GM12892 (cell line): ENCODE measurements around the gene NCAPD3.

Source experiments
- DNase-seq: peaks from one replicate; pipeline ENCODE4 v3.0.0; 2011; ENCODE audit not compliant: insufficient read length
- FAIRE-seq: peaks from 2 replicates; lab custom pipeline; 2011; peaks lifted over from hg19 to GRCh38; lab: Jason Lieb, UNC
- POLR2A ChIP-seq: IDR thresholded peaks from 2 replicates; pipeline ENCODE4 v1.6.1; 2011; ENCODE audit warnings: low read depth, low read length, control low read depth
- POLR2AphosphoS5 ChIP-seq: IDR thresholded peaks from 2 replicates; pipeline ENCODE4 v1.6.1; 2011; ENCODE audit warnings: low read depth, low read length, control low read depth
- TAF1 ChIP-seq: IDR thresholded peaks from 2 replicates; pipeline ENCODE4 v1.6.1; 2011; ENCODE audit warnings: low read depth, mild to moderate bottlenecking, control low read depth, low read length, borderline replicate concordance

NCAPD3 gene

DNA sequence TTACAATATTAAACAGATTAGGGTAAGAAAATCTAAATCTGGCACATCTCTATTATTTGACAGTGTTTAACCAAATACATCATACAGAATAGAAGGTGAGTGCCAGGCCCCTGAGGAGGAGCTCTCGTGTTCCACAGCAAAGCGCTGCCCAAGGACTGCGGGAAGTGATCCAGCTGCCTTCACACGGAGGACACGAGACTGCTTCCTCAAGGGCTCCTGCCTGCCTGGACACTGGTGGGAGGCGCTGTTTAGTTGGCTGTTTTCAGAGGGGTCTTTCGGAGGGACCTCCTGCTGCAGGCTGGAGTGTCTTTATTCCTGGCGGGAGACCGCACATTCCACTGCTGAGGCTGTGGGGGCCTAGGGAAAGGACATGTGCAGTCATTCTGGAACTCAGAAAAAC lies 71.1 kb downstream of the NCAPD3 start:
- FAIRE-seq = no peak
- DNase-seq = no peak
- TF ChIP-seq POLR2A = no peak
- no peak for TF ChIP-seq TAF1
- TF ChIP-seq POLR2AphosphoS5 = no peak

DNA sequence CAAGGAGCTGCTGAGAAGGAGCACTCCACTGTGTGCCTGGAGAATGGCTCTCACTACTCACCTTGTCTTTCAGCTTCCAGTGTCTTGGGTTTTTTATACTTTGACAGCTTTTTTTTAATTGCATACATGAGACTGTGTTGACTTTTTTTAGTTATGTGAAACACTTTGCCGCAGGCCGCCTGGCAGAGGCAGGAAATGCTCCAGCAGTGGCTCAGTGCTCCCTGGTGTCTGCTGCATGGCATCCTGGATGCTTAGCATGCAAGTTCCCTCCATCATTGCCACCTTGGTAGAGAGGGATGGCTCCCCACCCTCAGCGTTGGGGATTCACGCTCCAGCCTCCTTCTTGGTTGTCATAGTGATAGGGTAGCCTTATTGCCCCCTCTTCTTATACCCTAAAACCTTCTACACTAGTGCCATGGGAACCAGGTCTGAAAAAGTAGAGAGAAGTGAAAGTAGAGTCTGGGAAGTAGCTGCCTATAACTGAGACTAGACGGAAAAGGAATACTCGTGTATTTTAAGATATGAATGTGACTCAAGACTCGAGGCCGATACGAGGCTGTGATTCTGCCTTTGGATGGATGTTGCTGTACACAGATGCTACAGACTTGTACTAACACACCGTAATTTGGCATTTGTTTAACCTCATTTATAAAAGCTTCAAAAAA lies 72.6 kb downstream of the NCAPD3 start:
- DNase-seq = no peak
- no peak for TF ChIP-seq POLR2A
- no peak for TF ChIP-seq POLR2AphosphoS5

DNA sequence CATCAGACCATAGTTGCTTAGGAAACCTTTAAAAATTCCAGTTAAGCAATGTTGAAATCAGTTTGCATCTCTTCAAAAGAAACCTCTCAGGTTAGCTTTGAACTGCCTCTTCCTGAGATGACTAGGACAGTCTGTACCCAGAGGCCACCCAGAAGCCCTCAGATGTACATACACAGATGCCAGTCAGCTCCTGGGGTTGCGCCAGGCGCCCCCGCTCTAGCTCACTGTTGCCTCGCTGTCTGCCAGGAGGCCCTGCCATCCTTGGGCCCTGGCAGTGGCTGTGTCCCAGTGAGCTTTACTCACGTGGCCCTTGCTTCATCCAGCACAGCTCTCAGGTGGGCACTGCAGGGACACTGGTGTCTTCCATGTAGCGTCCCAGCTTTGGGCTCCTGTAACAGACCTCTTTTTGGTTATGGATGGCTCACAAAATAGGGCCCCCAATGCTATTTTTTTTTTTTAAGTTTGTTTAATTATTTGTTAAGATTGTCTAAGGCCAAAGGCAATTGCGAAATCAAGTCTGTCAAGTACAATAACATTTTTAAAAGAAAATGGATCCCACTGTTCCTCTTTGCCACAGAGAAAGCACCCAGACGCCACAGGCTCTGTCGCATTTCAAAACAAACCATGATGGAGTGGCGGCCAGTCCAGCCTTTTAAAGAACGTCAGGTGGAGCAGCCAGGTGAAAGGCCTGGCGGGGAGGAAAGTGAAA lies 73.4 kb downstream of the NCAPD3 start:
- FAIRE-seq = no peak
- DNase-seq = no peak
- no peak for TF ChIP-seq POLR2A
- no peak for TF ChIP-seq POLR2AphosphoS5
- no peak for TF ChIP-seq TAF1

More for the DNA sequence above, 72.6 kb downstream of the NCAPD3 start:
- FAIRE-seq = no peak

DNA sequence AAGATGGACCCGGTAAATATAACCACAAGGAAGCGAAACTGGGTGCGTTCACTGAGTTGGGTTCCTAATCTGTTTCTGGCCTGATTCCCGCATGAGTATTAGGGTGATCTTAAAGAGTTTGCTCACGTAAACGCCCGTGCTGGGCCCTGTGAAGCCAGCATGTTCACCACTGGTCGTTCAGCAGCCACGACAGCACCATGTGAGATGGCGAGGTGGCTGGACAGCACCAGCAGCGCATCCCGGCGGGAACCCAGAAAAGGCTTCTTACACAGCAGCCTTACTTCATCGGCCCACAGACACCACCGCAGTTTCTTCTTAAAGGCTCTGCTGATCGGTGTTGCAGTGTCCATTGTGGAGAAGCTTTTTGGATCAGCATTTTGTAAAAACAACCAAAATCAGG lies 74.4 kb downstream of the NCAPD3 start:
- DNase-seq (no peak), FAIRE-seq (no peak)
- TF ChIP-seq POLR2A (no peak), POLR2AphosphoS5 (no peak), TAF1 (no peak)

DNA sequence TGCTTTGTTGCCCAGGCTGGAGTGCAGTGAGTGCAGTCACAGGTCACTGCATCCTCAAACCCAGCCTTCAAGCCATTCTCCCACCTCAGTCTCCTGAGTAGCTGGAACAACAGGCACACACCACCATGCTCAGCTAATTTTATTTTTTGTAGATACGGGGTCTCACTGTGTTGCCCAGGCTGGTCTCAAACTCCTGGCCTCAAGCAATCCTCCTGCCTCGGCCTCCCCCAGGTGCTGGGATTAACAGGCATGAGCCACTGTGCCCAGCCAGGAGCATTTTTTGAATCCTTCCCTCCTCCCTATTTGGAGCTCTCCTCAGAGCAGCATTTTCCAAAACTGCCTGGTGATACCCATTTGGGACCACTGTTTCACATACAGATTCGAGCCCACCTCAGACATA lies 77.2 kb downstream of the NCAPD3 start:
- DNase-seq = no peak
- no peak for FAIRE-seq
- TF ChIP-seq POLR2AphosphoS5 = no peak

DNA sequence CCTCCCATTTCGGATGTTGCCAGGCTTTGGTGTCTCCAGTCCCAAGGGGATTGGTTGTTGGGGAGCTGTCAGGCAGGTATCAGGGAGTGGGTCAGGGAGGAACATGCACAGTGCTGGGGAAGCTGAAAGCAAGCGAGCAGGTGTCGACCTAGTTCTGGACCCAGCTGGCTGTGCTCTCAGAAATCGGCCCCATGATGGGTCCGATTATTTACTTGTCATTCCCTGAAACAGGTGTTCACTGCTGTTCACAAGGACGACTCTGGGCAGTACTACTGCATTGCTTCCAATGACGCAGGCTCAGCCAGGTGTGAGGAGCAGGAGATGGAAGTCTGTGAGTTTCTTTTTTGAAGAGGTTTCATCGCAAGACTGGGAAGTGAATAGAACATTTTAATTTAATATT lies 78.1 kb downstream of the NCAPD3 start:
- DNase-seq (no peak), FAIRE-seq (no peak)

DNA sequence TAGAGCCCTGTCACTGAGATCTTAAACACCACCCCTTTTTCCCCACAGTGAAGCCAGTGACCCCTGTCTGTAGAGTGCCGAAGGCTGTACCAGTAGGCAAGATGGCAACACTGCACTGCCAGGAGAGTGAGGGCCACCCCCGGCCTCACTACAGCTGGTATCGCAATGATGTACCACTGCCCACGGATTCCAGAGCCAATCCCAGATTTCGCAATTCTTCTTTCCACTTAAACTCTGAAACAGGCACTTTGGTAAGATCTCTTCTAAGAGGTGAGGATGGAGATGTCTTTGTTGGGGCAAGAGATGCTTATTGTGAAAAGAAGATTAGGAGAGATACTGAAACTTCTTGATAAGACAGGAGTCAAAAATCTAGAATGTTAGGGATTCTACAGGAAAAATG lies 79.0 kb downstream of the NCAPD3 start:
- TF ChIP-seq TAF1 (no peak), POLR2AphosphoS5 (no peak)
- FAIRE-seq = no peak
- no peak for DNase-seq

More for the DNA sequence above, 78.1 kb downstream of the NCAPD3 start:
- TF ChIP-seq POLR2A = no peak
- TF ChIP-seq TAF1 = no peak
- TF ChIP-seq POLR2AphosphoS5 = no peak

DNA sequence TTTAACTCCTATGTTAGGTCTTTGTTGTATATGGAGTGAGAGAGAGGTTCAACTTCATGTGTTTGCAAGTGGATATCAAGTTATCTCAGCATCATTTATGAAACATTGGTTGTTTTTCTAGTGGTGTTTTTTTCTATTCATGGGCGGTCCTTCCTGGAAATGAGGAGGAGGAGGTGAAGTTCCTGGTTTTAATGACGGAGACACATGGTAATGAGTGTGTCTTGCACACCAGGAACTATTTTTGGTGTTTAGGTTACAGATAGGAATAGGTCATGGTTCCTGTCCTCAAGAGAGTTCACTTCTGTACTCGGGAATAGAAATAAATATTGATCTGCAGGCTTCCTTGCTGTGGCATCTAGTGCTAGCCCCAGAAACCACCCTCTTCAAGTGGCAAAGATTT lies 80.0 kb downstream of the NCAPD3 start:
- TF ChIP-seq POLR2AphosphoS5 = no peak
- no peak for TF ChIP-seq POLR2A
- no peak for TF ChIP-seq TAF1
- DNase-seq (no peak), FAIRE-seq (no peak)

DNA sequence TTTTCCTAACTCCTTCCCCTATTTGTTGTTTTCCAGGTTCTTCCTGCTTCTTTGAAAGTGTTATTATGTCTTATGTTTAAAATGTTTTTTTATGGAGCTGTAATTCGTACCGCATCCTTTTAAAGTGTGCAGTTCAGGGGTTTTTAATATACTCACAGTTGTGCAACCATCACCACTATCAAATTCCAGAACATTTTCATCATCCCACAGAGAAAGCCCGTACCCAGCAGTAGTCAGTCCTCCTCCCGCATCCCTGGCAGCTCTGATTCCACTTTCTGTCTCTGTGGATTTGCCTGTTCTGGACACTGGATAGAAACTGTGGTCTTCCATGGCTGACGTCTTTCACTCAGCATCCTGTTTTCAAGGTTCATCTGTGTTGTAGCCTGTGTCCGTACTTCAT lies 81.2 kb downstream of the NCAPD3 start:
- FAIRE-seq (no peak), DNase-seq (no peak)
- no peak for TF ChIP-seq TAF1
- no peak for TF ChIP-seq POLR2A
- TF ChIP-seq POLR2AphosphoS5 = no peak

DNA sequence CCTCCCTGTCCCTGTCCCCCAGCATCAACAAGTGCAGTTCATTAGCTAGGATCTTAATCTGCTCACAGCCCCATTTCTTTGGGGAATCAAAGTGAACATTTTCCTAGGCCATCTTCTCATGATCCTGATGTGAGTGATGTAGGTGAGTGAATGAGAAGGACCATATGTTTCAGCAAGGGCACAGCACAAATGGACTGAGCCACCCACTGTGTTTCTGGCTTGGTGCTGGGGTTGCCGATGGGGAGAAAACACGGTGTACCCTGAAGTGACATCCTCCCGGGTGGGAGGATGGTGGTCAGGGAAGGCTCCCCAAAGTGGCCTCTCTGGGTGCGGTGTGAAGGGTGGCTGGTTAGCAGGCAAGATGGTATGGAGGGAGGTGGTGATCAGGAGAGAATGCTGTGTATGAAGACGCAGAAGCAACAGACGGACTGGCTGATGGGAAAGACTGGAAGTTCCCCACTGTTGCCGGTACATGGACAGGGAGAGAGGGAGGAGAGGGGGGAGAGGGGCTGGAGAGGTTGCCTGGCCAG lies 82.7 kb downstream of the NCAPD3 start:
- DNase-seq = no peak
- no peak for TF ChIP-seq POLR2A
- no peak for TF ChIP-seq TAF1
- TF ChIP-seq POLR2AphosphoS5 = no peak
- no peak for FAIRE-seq

DNA sequence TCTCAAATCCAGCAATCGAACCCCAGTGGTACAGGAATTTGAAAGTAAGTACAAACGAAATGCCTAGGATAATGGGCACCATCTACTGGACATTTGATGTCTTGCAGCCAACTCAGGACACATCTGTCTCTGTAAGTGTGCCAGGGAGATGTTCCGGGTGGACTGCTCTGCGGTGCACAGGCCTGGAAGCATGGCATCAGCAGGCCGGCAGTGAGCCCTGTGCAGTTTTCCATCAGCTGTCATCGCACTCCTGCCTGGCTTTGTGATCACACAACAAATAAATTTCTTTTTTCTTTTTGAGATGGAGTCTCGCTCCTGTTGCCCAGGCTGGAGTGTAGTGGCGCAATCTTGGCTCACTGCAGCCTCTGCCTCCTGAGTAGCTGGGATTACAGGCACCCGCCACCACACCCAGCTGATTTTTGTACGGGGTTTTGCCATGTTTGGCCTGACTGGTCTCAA lies 83.9 kb downstream of the NCAPD3 start:
- DNase-seq (no peak), FAIRE-seq (peak; percentile 81)
- TF ChIP-seq POLR2A (no peak), POLR2AphosphoS5 (no peak), TAF1 (no peak)

DNA sequence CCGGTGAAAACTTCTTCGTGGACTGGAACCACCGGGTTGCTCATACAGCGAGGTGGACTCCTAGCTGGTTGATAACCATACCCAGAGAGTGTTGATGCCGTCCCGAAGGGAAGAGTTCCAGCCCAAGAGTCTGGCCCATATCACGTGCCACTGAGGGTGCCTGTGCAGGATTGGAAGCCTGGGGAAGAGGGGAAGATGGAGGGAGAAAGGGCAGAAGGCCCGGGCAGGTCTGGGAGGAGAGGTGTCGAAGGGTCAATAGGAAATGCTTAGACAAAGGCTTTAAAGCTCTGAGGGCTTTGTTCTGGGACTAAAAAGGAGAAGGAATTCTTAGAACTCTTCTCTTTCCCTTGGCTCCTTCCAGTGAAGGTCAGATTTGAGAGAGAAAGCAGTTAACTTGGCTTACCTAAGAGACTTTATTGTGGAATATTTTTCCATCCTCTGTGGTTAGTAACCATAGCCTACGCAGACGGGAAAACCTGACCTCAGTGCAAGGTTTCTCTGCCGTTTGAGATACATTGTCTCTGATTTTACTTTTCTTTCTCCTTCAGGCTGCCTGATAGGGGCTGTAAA lies 84.4 kb downstream of the NCAPD3 start:
- TF ChIP-seq POLR2A (no peak), POLR2AphosphoS5 (no peak), TAF1 (no peak)
- DNase-seq (no peak), FAIRE-seq (no peak)

DNA sequence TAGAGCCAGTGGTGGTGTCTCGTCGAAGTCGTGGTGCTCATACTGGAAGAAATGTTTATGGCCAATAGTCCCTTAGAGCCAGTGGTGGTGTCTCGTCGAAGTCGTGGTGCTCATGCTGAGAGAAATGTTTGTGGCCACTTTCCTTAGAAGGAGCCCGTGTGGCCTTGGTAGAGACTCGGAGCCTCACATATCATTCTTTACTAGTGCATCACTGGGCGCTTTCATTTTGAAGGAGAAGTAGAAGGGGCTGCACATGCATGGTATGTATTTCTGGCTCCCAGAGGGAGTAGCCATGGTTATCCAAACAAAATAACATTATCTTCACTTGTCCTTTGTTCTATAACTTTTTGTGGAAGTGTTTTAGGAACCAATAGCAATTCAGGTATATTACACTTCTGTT lies 85.4 kb downstream of the NCAPD3 start:
- no peak for FAIRE-seq
- DNase-seq = no peak
- TF ChIP-seq POLR2A = no peak
- no peak for TF ChIP-seq TAF1
- no peak for TF ChIP-seq POLR2AphosphoS5

DNA sequence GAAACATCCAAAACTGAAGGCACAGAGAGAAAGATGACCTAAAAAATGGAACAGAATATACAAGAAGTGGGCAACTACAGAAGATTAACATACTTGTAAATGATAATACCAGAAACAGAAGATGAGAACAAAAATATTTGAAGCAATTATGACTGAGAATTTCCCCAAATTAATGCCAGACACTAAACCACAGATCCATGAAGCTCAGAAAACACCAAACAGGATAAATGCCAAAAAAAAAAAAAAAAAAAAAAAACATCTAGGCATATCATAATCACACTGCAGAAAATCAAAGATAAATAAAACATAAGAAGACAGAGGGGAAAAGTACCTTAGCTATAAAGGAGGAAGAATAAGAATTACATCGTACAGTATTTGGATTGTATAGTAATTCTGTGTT lies 89.6 kb downstream of the NCAPD3 start:
- DNase-seq (no peak), FAIRE-seq (no peak)
- TF ChIP-seq POLR2AphosphoS5 = no peak
- TF ChIP-seq POLR2A = no peak
- no peak for TF ChIP-seq TAF1
